ENCODE results near the gene ALKBH3. TPM values are rescaled to one million over a fixed set of nuclear protein-coding genes. Genes with fewer than 3 reads are reported as not detected.

ALKBH3 gene
- total RNA-seq, 1 donor from 2014 or later: 19.1 TPM

DNA sequence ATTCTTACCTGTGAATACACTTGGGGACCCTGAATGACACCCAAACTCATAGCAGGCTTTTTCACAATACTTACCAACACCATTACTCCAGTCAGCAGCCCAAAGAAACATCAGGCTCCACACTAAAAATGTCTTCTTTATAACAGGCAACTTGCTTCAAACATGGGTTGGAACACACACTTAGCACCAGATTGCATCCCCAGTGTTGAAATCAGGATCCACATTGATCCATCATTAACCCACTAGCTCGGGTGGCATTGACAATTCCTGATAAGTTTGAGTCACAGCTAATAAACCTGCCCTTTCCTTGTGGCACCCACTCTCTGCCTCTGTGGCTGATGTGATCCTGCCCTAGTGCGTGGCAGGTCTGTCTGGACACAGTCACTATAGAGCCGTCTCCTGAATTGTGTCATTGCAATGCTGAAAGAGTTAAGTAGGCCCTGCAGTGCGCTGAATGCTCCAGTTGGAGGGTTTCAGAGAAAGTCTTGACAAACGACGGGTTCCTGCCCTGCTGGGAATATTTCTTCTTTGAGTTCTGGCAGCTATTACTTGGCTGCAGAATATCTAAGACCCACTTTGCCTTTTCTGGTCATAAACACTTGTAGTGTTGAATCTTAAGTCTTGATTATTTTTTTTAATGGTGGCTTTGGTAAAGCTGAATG, 42.2 kb downstream of the ALKBH3 start:
- peaks cover 32 to 68% of the 10 kb centered on the region in 2 donors for H3K4me1 ChIP-seq
- H3K9me3 ChIP-seq: no peaks in the 10 kb centered on the region
- peaks cover 0 to 4% of the 10 kb centered on the region in 2 donors for H3K36me3 ChIP-seq
- H3K27me3 ChIP-seq: no peaks in the 10 kb centered on the region
- peak in 1 of 2 donors; percentile 77 for DNase-seq (ENCODE audit: low spot score in 2 of 2)
- H3K27ac ChIP-seq: peak overlapping the region; percentile 99
- TF ChIP-seq, protein P1, sequence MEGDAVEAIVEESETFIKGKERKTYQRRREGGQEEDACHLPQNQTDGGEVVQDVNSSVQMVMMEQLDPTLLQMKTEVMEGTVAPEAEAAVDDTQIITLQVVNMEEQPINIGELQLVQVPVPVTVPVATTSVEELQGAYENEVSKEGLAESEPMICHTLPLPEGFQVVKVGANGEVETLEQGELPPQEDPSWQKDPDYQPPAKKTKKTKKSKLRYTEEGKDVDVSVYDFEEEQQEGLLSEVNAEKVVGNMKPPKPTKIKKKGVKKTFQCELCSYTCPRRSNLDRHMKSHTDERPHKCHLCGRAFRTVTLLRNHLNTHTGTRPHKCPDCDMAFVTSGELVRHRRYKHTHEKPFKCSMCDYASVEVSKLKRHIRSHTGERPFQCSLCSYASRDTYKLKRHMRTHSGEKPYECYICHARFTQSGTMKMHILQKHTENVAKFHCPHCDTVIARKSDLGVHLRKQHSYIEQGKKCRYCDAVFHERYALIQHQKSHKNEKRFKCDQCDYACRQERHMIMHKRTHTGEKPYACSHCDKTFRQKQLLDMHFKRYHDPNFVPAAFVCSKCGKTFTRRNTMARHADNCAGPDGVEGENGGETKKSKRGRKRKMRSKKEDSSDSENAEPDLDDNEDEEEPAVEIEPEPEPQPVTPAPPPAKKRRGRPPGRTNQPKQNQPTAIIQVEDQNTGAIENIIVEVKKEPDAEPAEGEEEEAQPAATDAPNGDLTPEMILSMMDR (IDR thresholded peaks at IDR 0.05): no peak
- H3K4me3 ChIP-seq: no peak overlapping the region
- intact Hi-C loops (cut with DNase I): loop anchor here (1.0 to 10.0 kb wide), 4 partner anchors 19 to 682 kb away; partner anchors contain the start of gene C11orf96

DNA sequence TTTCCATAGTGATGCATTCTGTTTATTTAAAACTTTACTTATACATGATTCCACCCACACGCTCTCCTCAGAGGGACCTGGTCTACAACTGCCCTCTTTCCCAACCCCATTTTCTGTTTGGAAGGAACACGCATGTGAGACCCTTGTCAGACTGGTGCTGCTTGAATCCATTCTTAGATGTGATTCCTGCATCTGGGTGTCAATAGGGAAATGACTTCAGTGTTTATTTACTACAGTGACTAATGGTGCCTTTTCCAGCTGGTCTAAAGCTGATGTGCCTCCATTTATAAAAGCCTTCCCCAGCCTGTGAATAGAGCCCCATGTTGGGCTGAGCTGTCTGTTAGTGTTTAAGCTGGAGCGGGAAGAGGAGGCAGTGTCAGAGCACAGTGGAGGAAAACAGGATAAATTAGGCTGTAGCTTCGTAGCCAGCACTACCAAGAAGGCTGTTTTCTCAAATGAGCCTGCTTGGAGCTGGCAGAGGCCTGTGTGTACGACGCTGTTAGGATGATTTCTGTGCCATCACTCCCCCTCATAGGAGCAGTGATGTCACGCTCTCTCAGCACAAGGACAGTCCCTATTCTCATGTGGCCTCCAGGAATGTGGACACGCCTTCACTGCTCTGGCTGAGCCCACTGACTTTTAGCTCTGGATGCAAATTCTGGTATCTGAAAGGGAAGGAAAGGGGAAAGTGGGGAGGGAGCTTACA, 42.9 kb downstream of the ALKBH3 start:
- intact Hi-C loops (cut with DNase I): loop anchor here (1.0 to 10.0 kb wide), 4 partner anchors 19 to 681 kb away; partner anchors contain the start of gene C11orf96
- Histone ChIP-seq H3K9me3 (no peaks in the 10 kb centered on the region), H3K27me3 (no peaks in the 10 kb centered on the region), H3K4me3 (peak overlapping the region in 1 of 2 donors; percentile 21), H3K36me3 (no peaks in the 10 kb centered on the region), H3K4me1 (peaks cover 32 to 68% of the 10 kb centered on the region in 2 donors), H3K27ac (peak overlapping the region; percentile 99)
- TF ChIP-seq, protein P1 (IDR thresholded peaks at IDR 0.05): no peak
- peak in 1 of 2 donors; percentile 89 for DNase-seq (ENCODE audit: low spot score in 2 of 2)

DNA sequence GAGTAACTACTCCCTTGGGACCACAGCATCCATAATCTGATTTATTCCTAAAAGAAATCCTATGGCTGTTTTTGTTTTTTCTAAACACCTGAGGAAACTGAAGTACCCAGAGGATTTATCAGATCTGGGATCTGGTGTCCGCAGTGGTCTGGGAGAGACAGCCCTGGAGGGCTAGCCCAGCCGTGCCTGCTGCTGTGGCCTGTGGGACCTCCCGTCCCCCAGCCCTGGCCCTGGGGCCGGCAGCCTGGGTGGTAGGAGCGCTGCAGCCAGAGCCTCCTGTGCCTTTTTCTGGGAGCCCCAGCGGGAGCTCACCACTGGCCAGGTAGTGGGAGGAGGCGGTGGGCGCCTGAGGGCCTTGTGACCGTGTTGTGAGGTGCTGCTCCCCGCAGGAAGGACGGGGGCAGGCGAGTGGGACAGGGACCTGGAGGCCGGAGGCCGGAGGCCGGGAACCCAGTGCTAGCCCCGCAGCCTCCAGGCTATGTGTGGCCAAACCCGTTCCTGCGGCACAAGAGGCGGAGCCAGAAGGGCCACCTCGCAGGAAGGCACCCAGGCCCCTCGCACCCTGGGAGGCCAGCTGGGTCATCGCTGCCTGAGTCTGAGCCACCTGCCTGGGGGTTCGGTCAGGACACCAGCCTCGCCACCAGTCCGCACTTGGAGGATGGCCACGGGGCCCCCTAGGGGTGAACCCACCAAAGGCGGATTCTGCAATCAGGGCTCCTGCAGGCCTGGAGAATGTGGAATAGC, 43.7 kb downstream of the ALKBH3 start:
- no peaks in the 10 kb centered on the region for H3K36me3 ChIP-seq
- H3K27me3 ChIP-seq: no peaks in the 10 kb centered on the region
- peak overlapping the region; percentile 99 for H3K27ac ChIP-seq
- peak overlapping the region in 1 of 2 donors; percentile 21 for H3K4me3 ChIP-seq
- no peaks in the 10 kb centered on the region for H3K9me3 ChIP-seq
- intact Hi-C loops (cut with DNase I): loop anchor here (10.0 kb wide), 1 partner anchor 681 kb away; no protein-coding TSS in a partner anchor
- H3K4me1 ChIP-seq: peaks cover 32 to 68% of the 10 kb centered on the region in 2 donors
- peak in 1 of 2 donors; percentile 67 for DNase-seq (ENCODE audit: low spot score in 2 of 2)
- TF ChIP-seq, protein P1 (IDR thresholded peaks at IDR 0.05): peak in 1 of 3 experiments; percentile 16

DNA sequence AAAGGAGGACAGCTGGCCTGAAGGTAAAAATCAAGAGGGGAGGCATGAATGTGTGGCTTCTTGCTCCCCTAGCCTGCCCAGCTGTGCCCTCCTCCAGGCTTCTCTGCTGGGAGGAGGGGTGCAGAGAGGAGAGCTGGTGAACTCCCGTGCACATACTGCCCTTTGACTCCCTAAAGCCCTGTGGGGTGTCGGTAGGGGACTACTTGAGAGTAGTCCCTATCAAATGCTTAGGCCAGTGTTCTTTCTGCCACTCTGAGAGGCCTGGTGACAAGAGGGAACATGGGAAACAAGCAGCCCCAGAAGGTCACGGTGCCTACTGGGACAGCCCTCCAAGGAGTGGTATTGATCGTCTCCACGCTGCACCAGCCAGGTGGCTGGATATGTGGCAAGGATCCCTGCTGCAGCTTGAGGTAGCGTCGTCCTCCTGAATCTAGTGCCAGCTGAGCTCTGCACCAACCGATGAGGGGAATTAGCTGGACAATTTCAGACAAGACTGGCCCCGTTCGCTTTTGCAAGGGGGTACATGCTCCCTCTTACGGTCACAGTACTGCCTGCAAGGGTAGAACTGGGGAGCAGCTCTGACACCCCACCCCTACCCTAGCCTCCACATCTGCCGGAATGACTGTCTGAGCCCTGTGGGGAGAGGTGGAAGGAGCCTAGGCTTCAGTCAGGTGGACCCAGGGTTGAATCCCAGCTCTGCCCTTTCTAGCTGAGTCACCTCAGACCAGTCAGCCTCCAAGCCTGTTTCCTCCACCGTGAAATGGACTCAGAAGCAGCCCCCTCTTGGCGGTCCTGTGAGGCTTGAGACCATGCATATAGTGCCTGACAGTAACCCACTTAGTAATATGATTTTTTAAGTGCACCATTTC, 44.7 kb downstream of the ALKBH3 start:
- Histone ChIP-seq H3K4me1 (peaks cover 32 to 60% of the 10 kb centered on the region in 2 donors), H3K9me3 (no peaks in the 10 kb centered on the region), H3K27ac (peak overlapping the region; percentile 99), H3K4me3 (no peak overlapping the region), H3K36me3 (no peaks in the 10 kb centered on the region), H3K27me3 (no peaks in the 10 kb centered on the region)
- TF ChIP-seq, protein P1 (IDR thresholded peaks at IDR 0.05): no peak
- intact Hi-C loops (cut with DNase I): loop anchor here (10.0 kb wide), 1 partner anchor 680 kb away; no protein-coding TSS in a partner anchor
- peak in 1 of 2 donors; percentile 61 for DNase-seq (ENCODE audit: low spot score in 2 of 2)
